ENCODE data around the gene ORM2. TPM values are rescaled to one million over a fixed set of nuclear protein-coding genes. Genes with fewer than 3 reads are reported as not detected.

The ORM2 gene
- total and polyA plus RNA-seq, 8 donors = 0.46 to 29.9 (median 1.7) TPM

DNA sequence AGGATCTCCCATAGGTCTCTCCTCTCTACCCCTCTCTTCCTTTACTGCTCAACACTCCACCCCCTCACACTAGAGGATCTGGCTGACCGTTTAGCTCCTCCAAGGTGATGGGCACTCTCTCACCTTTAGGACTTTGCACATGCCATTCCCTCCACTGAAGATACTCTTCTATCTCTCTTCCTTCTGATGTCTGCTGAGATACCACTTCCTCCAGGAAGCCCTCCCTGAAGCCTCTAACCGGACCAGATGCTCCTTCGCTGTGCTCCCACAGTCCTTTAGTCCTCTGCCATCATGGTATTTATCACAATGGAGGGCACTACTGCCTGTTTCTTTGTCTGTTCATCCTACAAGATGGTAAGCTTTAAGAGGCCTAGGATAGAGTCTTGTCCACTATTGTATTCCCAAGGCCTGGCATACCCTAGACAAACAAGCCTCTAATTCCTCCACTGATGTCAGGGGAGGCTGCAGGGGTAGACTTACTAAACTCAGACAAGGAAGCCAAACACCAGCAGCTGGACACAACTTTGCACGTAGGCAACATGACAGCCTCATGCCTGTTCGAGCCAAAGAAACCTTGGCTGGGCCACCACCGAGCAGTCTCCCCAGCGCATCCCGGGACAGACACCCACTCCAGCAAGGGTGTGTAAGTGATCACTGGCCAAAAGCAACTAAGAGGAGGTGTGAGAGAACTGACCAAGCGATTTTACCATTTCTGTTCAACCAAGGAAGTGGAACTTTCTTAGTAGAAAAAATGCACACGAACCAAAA, 20.2 kb downstream of the ORM2 start:
- peaks cover 10 to 24% of the 10 kb centered on the region in 2 donors for H3K4me1 ChIP-seq
- H3K27ac ChIP-seq = peak overlapping the region; percentile 22 to 60
- TF ChIP-seq, protein P1, sequence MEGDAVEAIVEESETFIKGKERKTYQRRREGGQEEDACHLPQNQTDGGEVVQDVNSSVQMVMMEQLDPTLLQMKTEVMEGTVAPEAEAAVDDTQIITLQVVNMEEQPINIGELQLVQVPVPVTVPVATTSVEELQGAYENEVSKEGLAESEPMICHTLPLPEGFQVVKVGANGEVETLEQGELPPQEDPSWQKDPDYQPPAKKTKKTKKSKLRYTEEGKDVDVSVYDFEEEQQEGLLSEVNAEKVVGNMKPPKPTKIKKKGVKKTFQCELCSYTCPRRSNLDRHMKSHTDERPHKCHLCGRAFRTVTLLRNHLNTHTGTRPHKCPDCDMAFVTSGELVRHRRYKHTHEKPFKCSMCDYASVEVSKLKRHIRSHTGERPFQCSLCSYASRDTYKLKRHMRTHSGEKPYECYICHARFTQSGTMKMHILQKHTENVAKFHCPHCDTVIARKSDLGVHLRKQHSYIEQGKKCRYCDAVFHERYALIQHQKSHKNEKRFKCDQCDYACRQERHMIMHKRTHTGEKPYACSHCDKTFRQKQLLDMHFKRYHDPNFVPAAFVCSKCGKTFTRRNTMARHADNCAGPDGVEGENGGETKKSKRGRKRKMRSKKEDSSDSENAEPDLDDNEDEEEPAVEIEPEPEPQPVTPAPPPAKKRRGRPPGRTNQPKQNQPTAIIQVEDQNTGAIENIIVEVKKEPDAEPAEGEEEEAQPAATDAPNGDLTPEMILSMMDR (IDR thresholded peaks at IDR 0.05) = no peak
- ATAC-seq (no peak), DNase-seq (no peak)
- H3K4me3 ChIP-seq = no peak overlapping the region
- intact Hi-C loops (cut with DNase I) = no loop called here
- H3K36me3 ChIP-seq = peaks cover 0 to 100% of the 10 kb centered on the region in 2 donors
- H3K27me3 ChIP-seq = no peaks in the 10 kb centered on the region
- no peaks in the 10 kb centered on the region for H3K9me3 ChIP-seq

DNA sequence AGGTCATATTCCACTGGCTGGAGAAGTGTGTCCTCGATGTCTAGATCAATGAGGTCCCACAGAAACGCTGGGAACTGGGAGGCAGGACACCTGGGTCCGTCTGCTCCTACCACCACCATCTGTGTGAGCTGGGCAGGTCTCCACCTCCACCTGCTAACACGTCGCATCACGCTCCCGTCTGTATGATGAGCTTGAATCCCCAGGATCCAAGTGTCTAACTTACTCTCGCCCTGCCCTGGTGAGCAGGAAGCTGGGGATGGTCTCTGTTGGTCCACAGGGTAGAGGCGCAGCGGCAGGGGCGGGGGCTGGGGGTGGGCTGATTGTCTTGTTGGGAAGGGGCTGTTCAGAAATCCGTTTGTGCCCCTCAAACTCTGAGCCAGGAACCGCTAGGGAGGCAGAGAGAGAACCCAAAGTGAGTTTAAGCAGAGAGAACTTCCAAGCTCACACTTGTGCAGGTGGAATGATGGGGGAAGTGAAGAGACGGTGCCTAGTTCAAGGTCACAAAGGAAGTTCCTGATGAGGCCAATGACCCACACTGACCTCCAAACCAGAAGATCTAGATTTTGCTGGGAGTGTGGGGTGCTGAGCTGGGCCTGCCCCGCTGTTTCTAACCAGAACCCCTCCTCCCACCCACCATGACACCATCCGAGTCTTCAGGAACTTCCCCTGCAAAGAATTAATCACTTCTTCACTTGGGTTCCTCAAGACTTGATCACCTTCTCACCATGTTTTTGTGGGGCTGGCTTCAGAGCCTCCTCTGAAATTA, 21.1 kb downstream of the ORM2 start:
- intact Hi-C loops (cut with DNase I) = no loop called here
- no peak for ATAC-seq
- TF ChIP-seq, protein P1 (IDR thresholded peaks at IDR 0.05) = no peak
- no peaks in the 10 kb centered on the region for H3K27me3 ChIP-seq
- no peak overlapping the region for H3K27ac ChIP-seq
- H3K4me3 ChIP-seq = no peak overlapping the region
- no peaks in the 10 kb centered on the region for H3K9me3 ChIP-seq
- H3K36me3 ChIP-seq = peaks cover 0 to 100% of the 10 kb centered on the region in 2 donors
- no peak for DNase-seq
- H3K4me1 ChIP-seq = peaks cover 10 to 24% of the 10 kb centered on the region in 2 donors

DNA sequence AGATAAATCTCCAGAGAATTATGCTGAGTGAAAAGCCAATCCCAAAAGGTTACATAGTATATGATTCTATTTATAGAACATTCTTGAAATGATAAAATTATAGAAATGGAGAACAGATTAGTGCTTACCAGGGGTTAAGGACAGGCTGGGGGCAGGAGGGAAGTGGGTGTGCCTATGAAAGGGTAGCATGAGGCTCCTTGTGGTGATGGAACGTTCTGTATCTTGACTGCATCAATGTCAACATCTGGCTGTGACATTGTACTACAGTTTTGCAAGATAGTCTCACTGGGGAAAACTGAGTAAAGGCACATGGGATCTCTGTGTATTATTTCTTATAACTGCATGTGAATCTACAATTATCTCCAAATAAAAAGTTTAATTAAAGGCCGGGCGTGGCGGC, 22.3 kb downstream of the ORM2 start:
- no peak for ATAC-seq
- Histone ChIP-seq H3K4me1 (peaks cover 10 to 24% of the 10 kb centered on the region in 2 donors), H3K36me3 (peaks cover 0 to 100% of the 10 kb centered on the region in 2 donors)

DNA sequence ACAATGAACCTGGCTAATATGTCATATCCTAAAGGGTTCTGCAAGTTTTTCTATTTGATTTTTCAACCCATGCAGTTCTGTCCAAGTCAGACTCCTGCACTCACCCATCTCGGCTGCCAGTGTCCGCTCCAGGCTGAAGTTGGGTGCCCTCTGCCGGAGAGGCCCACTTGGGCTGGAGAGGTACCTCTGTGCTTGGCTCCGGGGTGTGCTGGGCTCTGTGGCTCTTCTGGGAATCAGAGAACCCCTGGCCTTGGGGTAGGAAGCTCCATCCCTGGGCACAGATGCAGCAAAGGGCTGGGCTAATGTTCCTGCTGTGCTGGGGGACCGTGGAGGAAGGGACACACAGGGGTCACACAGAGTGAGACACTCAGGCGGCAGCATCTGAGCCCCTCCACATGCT, 26.2 kb downstream of the ORM2 start:
- H3K9me3 ChIP-seq = no peaks in the 10 kb centered on the region
- H3K4me3 ChIP-seq = no peak overlapping the region
- intact Hi-C loops (cut with DNase I) = no loop called here
- TF ChIP-seq, protein P1 (IDR thresholded peaks at IDR 0.05) = no peak
- no peaks in the 10 kb centered on the region for H3K27me3 ChIP-seq
- no peak overlapping the region for H3K27ac ChIP-seq
- DNase-seq = no peak
- H3K36me3 ChIP-seq = peaks cover 0 to 100% of the 10 kb centered on the region in 2 donors
- no peak for ATAC-seq
- peaks cover 0 to 4% of the 10 kb centered on the region in 2 donors for H3K4me1 ChIP-seq

More for the DNA sequence above, 22.3 kb downstream of the ORM2 start:
- intact Hi-C loops (cut with DNase I) = no loop called here
- DNase-seq = no peak
- Histone ChIP-seq H3K27me3 (no peaks in the 10 kb centered on the region), H3K9me3 (no peaks in the 10 kb centered on the region), H3K27ac (no peak overlapping the region), H3K4me3 (no peak overlapping the region)
- TF ChIP-seq, protein P1 (IDR thresholded peaks at IDR 0.05) = no peak

DNA sequence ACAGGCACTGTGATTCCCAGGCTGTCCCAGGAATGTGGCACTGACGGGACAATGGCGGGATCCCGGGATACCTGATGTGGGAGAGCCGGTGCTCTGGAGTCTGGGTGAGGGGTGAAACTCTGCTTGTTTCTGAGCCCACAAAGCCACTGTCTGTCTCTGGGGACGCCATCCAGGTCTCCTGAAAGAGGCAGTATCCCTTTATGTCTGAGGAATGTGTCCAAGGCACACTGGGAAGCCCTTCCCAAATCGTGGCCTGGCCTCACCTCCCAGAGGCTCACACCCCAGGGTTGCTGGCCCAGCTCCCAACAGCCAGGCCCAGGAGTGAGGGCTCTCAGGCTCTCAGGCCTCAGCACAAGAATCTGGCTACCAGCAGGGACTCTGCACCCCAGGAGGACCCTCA, 27.1 kb downstream of the ORM2 start:
- H3K4me3 ChIP-seq = no peak overlapping the region
- intact Hi-C loops (cut with DNase I) = no loop called here
- no peaks in the 10 kb centered on the region for H3K27me3 ChIP-seq
- H3K9me3 ChIP-seq = no peaks in the 10 kb centered on the region
- no peak for ATAC-seq
- TF ChIP-seq, protein P1 (IDR thresholded peaks at IDR 0.05) = no peak
- H3K27ac ChIP-seq = no peak overlapping the region
- no peaks in the 10 kb centered on the region for H3K4me1 ChIP-seq
- peaks cover 0 to 100% of the 10 kb centered on the region in 2 donors for H3K36me3 ChIP-seq
- DNase-seq = no peak
